ENCODE measurements around the gene ZNF579.
"Not testable (repeated sequence)": the region's sequence is repeated elsewhere in the genome, so short reads cannot be mapped to it uniquely, and the experiment has no call there.

ZNF579 gene

GRCh38 chr19:55592391-55593090 lies 11.9 kb upstream of the ZNF579 start:
- no peak for DNase-seq

GRCh38 chr19:55591555-55591954 lies 10.9 kb upstream of the ZNF579 start:
- no peak for DNase-seq

GRCh38 chr19:55590617-55591016 lies 10.0 kb upstream of the ZNF579 start:
- no peak for DNase-seq

- no peak for DNase-seq
These were observed 9.5 kb upstream of the ZNF579 start for GRCh38 chr19:55590109-55590508.

GRCh38 chr19:55588738-55589137 lies 8.1 kb upstream of the ZNF579 start:
- no peak for DNase-seq

GRCh38 chr19:55586976-55587668 lies 6.5 kb upstream of the ZNF579 start:
- DNase-seq = peak; percentile 85 to 95

GRCh38 chr19:55585658-55586339 lies 5.2 kb upstream of the ZNF579 start:
- no peak for DNase-seq

GRCh38 chr19:55584871-55585270 lies 4.2 kb upstream of the ZNF579 start:
- no peak for DNase-seq

GRCh38 chr19:55583897-55584296 lies 3.2 kb upstream of the ZNF579 start:
- not testable (repeated sequence) for DNase-seq

- not testable (repeated sequence) for DNase-seq
These were observed 1.6 kb upstream of the ZNF579 start for GRCh38 chr19:55582284-55582683.

- DNase-seq = no peak
These were observed 1.2 kb upstream of the ZNF579 start for GRCh38 chr19:55581823-55582223.

- no peak for DNase-seq
These were observed 636 bp upstream of the ZNF579 start for GRCh38 chr19:55581145-55581822.

- no peak for DNase-seq
These were observed 654 bp downstream of the ZNF579 start for GRCh38 chr19:55579766-55580621.

GRCh38 chr19:55578761-55579747 lies 1.6 kb downstream of the ZNF579 start:
- DNase-seq = no peak

GRCh38 chr19:55578031-55578760 lies 2.5 kb downstream of the ZNF579 start:
- DNase-seq = no peak

GRCh38 chr19:55576746-55577145 lies 3.9 kb downstream of the ZNF579 start:
- no peak for DNase-seq

- DNase-seq = not testable (repeated sequence)
These were observed 6.7 kb downstream of the ZNF579 start for GRCh38 chr19:55573929-55574328.

- not testable (repeated sequence) for DNase-seq
These were observed 11.2 kb downstream of the ZNF579 start for GRCh38 chr19:55569477-55569876.

- DNase-seq = no peak
These were observed 12.8 kb downstream of the ZNF579 start for GRCh38 chr19:55567708-55568328.

GRCh38 chr19:55566823-55567222 lies 13.8 kb downstream of the ZNF579 start:
- no peak for DNase-seq

Data from inflammatory macrophage treated with lipopolysaccharide for 1 hour (primary cell).